HepG2 (cell line): ENCODE data around the gene DDIAS. TPM values are rescaled to one million over a fixed set of nuclear protein-coding genes. Genes with fewer than 3 reads are reported as not detected.
"Not testable (repeated sequence)": the region's sequence is repeated elsewhere in the genome, so short reads cannot be mapped to it uniquely, and the experiment has no call there.

Source experiments
- ATAC-seq: fragments of 200-7000 bp; cut with Tn5 transposase; 3 replicates; pipeline ENCODE4 v1.9.1; 2020; ENCODE audit warnings: mild to moderate bottlenecking, moderate library complexity
- BruUV-seq: library from RNA; stranded (reverse); fragments of 400-500 nt; replicated peaks from 2 replicates; lab custom pipeline; 2021; lab: Mats Ljungman, UMichigan
- CTCF ChIA-PET: fragments of 300-600 bp; formaldehyde crosslinking; extraction: SDS; loops from one replicate; lab custom pipeline; 2021; ENCODE audit warnings: low total read pairs, inconsistent platforms, low intra/inter-chr PET ratio; lab: Yijun Ruan, JAX
- POLR2A ChIA-PET: fragments of 350-600 bp; sonication (Branson Sonifier 250); formaldehyde crosslinking; loops from one replicate; lab custom pipeline; 2020; ENCODE audit warnings: antibody characterized with exemption, inconsistent platforms; lab: Yijun Ruan, JAX
- DNase-seq: peaks from one replicate; pipeline ENCODE4 v3.0.0-alpha.2; 2015; ENCODE audit warnings: low spot score
- FAIRE-seq: peaks from 3 replicates; lab custom pipeline; 2011; peaks lifted over from hg19 to GRCh38; lab: Jason Lieb, UNC
- H2AFZ ChIP-seq: one replicate; pipeline ENCODE4 v1.6.1; 2011; ENCODE audit warnings: low read length, inconsistent platforms
- H3K27ac ChIP-seq: fragments of 300-600 bp; 3 replicates; pipeline ENCODE4 v1.8.0; 2011; ENCODE audit warnings: mixed run types, mild to moderate bottlenecking, mixed read lengths, low read length, inconsistent platforms; ENCODE audit not compliant: insufficient read depth; ENCODE audit errors: extremely low read length
- H3K27me3 ChIP-seq, 2 experiments: fragments of 200-600 bp in 1 of 2; 2 replicates in 1 of 2; 3 replicates in 1 of 2; pipeline versions ENCODE4 v1.6.0 to v1.8.0; 2011; ENCODE audit warnings: low read length in 2 of 2, mild to moderate bottlenecking in 2 of 2, moderate library complexity in 2 of 2, inconsistent platforms in 1 of 2; ENCODE audit not compliant: insufficient read depth in 2 of 2, control insufficient read depth in 1 of 2
- H3K36me3 ChIP-seq, 2 experiments: fragments of 200-600 bp in 1 of 2; replicated peaks in 1 of 2; 2 replicates in 1 of 2; 3 replicates in 1 of 2; pipeline versions ENCODE4 v1.5.1 to v1.8.0; 2011; ENCODE audit warnings: low read length in 2 of 2, inconsistent platforms in 1 of 2; ENCODE audit not compliant: insufficient read depth in 2 of 2, control insufficient read depth in 1 of 2
- H3K4me1 ChIP-seq: 2 replicates; pipeline ENCODE4 v1.5.1; 2012; ENCODE audit warnings: low read length, inconsistent platforms; ENCODE audit not compliant: insufficient read depth
- H3K4me2 ChIP-seq: 2 replicates; pipeline ENCODE4 v1.6.0; 2011; ENCODE audit warnings: low read depth, low read length, inconsistent platforms
- H3K4me3 ChIP-seq, 3 experiments: fragments of 200-600 bp in 1 of 3; sonication (generic), shearing (Covaris generic) in 1 of 3; replicated peaks in 1 of 3; 2 replicates each; pipeline ENCODE4 v1.5.1; 2011 to 2016; ENCODE audit warnings: low read length in 3 of 3, inconsistent platforms in 2 of 3, low read depth in 2 of 3, mild to moderate bottlenecking in 2 of 3, control low read depth in 1 of 3, mixed read lengths in 1 of 3; ENCODE audit not compliant: insufficient read depth in 1 of 3
- H3K79me2 ChIP-seq: one replicate; pipeline ENCODE4 v1.6.1; 2011; ENCODE audit warnings: low read length, inconsistent platforms; ENCODE audit not compliant: insufficient read depth
- H3K9ac ChIP-seq: 2 replicates; pipeline ENCODE4 v1.6.0; 2011; ENCODE audit warnings: mild to moderate bottlenecking, low read depth, low read length, inconsistent platforms; ENCODE audit not compliant: insufficient read depth
- H3K9me3 ChIP-seq: 2 replicates; pipeline ENCODE4 v1.5.1; 2012; ENCODE audit warnings: mild to moderate bottlenecking, low read length
- H4K20me1 ChIP-seq: 2 replicates; pipeline ENCODE4 v1.6.0; 2011; ENCODE audit warnings: inconsistent platforms, mild to moderate bottlenecking, low read length, moderate library complexity; ENCODE audit not compliant: insufficient read depth
- FLYWCH1 ChIP-seq: sonication (generic); formaldehyde crosslinking; IDR thresholded peaks from 2 replicates; pipeline ENCODE4 v1.8.1; 2023; ENCODE audit warnings: mild to moderate bottlenecking, missing genetic modification reagents
- ZSCAN29 ChIP-seq: sonication (generic); formaldehyde crosslinking; conservative IDR thresholded peaks from 2 replicates; pipeline ENCODE4 v1.4.0; 2020; ENCODE audit warnings: mild to moderate bottlenecking, missing genetic modification reagents
- WGBS: methylation state at CpG from one replicate; pipeline ENCODE4 v1.1.6; 2017; ENCODE audit warnings: low lambda C conversion rate; 5-methylcytosine and 5-hydroxymethylcytosine counted together
- in situ Hi-C: cut with HindIII; loops from 2 replicates; pipeline ENCODE4 v1.10.0; 2017; ENCODE audit warnings: low pct_unique_long_range_greater_than_20kb; ENCODE audit not compliant: extremely low pct_ligation_motif_present
- intact Hi-C: fragments of 100-400 bp; cut with micrococcal nuclease; formaldehyde crosslinking; loops from one replicate; pipeline ENCODE4 v1.10.0; 2022; ENCODE audit not compliant: unreplicated experiment
- polyA plus RNA-seq, 8 experiments: library from polyadenylated mRNA; depleted of rRNA in 3 of 8; stranded (reverse) in 7 of 8; unstranded in 1 of 8; fragments of >200 nt; fragmentation: Illumina TruSeq in 4 of 8; extraction: Trizol in 4 of 8; gene quantifications; 2 replicates each; pipeline versions ENCODE4 v1.2.1 to v1.2.3, GENCODE V29; 2011 to 2016; ENCODE audit warnings: low read depth in 4 of 8, missing spikeins in 1 of 8, mixed read lengths in 1 of 8; ENCODE audit not compliant: insufficient read depth in 1 of 8
- total RNA-seq, 5 experiments: library from RNA; depleted of rRNA; stranded (reverse); fragments of >200 nt; fragmentation: Illumina TruSeq; extraction: Trizol; gene quantifications; 2 replicates each; pipeline ENCODE4 v1.2.3, GENCODE V29; 2016; ENCODE audit warnings: low read depth in 1 of 5

DDIAS gene
- total and polyA plus RNA-seq, 2 of the 13 experiments (the other 11 are each of a cell fraction or from before 2014, with no cell fraction given) = 3.5 to 13.0 TPM

GRCh38 chr11:82969811-82970210, 68.3 kb downstream of the DDIAS start:
- no peak for DNase-seq
- Histone ChIP-seq H3K27ac (no peak overlapping the region), H3K36me3 (no peaks in the 10 kb centered on the region), H2AFZ (no peak overlapping the region)
- intact Hi-C loops = no loop called here
- POLR2A ChIA-PET = no interaction called here
- FAIRE-seq = no peak
- BruUV-seq = no TSS peak
- in situ Hi-C loops = no loop called here
- TF ChIP-seq ZSCAN29 (CRISPR knock-in tag) (no peak), FLYWCH1 (CRISPR knock-in tag) (no peak)
- TF ChIP-seq, all 625 proteins: peak for 0
- Histone ChIP-seq H3K9ac (no peak overlapping the region), H3K9me3 (no peaks in the 10 kb centered on the region), H3K4me2 (no peak overlapping the region), H3K27me3 (no peaks in the 10 kb centered on the region; a peak in 1 of 5 replicates), H4K20me1 (no peaks in the 10 kb centered on the region), H3K4me3 (no peak overlapping the region), H3K4me1 (peaks cover 14% of the 10 kb centered on the region), H3K79me2 (no peaks in the 10 kb centered on the region)
- no peak for ATAC-seq
- CTCF ChIA-PET = no interaction called here
- 57% methylated on average over 4 of the region's 4 CpGs for WGBS

GRCh38 chr11:82970507-82971083, 69.1 kb downstream of the DDIAS start:
- ATAC-seq, intact Hi-C loops: not testable (repeated sequence)

More at GRCh38 chr11:82970507-82971083, 69.1 kb downstream of the DDIAS start:
- DNase-seq, BruUV-seq, H3K9ac ChIP-seq, H3K9me3 ChIP-seq, H3K36me3 ChIP-seq, H3K4me2 ChIP-seq, H3K79me2 ChIP-seq, H4K20me1 ChIP-seq, H3K27me3 ChIP-seq, H3K4me3 ChIP-seq, in situ Hi-C loops, H3K27ac ChIP-seq, FAIRE-seq, CTCF ChIA-PET, H2AFZ ChIP-seq: not testable (repeated sequence)
- POLR2A ChIA-PET = interaction anchor here (1.2 kb wide), 1 partner anchor 37 kb away, joined by 3 read pairs; no protein-coding TSS in a partner anchor
- WGBS = 93% methylated on average over 30 of the region's 60 CpGs
- peaks cover 14% of the 10 kb centered on the region for H3K4me1 ChIP-seq
